Measurements from ENCODE around the gene TSEN15. TPM values are rescaled to one million over a fixed set of nuclear protein-coding genes. Genes with fewer than 3 reads are reported as not detected.
"Not testable (repeated sequence)": the region's sequence is repeated elsewhere in the genome, so short reads cannot be mapped to it uniquely, and the experiment has no call there.

Gene TSEN15
- total RNA-seq, 1 donor from 2014 or later = 24.5 TPM

GRCh38 chr1:184044603-184045376 is 6.7 kb upstream of the TSEN15 start:
- Mint-ChIP-seq H3K27ac (no peak overlapping the region), H3K27me3 (peaks cover 25% of the 10 kb centered on the region), H3K9me3 (no peaks in the 10 kb centered on the region), H3K36me3 (no peaks in the 10 kb centered on the region), H3K4me1 (ENCODE audit: unreplicated experiment) (no peaks in the 10 kb centered on the region), H3K4me3 (no peak overlapping the region)
- no peak for DNase-seq (ENCODE audit: extremely low spot score, unreplicated experiment)
- no peak for TF ChIP-seq CTCF (conservative IDR thresholded peaks at IDR 0.05)

GRCh38 chr1:184047541-184047940 is 4.0 kb upstream of the TSEN15 start:
- not testable (repeated sequence) for DNase-seq (ENCODE audit: extremely low spot score, unreplicated experiment); H3K27ac Mint-ChIP-seq; H3K9me3 Mint-ChIP-seq; H3K36me3 Mint-ChIP-seq; H3K4me3 Mint-ChIP-seq
- Mint-ChIP-seq H3K27me3 (peaks cover 11% of the 10 kb centered on the region), H3K4me1 (ENCODE audit: unreplicated experiment) (peaks cover 15% of the 10 kb centered on the region)

- Mint-ChIP-seq H3K27me3 (peaks cover 9% of the 10 kb centered on the region), H3K27ac (no peak overlapping the region), H3K36me3 (no peaks in the 10 kb centered on the region), H3K4me1 (ENCODE audit: unreplicated experiment) (peaks cover 16% of the 10 kb centered on the region), H3K4me3 (no peak overlapping the region), H3K9me3 (no peaks in the 10 kb centered on the region)
- no peak for TF ChIP-seq CTCF (conservative IDR thresholded peaks at IDR 0.05)
- no peak for DNase-seq (ENCODE audit: extremely low spot score, unreplicated experiment)
Measured at GRCh38 chr1:184048561-184049240, 2.8 kb upstream of the TSEN15 start.

GRCh38 chr1:184049291-184049690 is 2.2 kb upstream of the TSEN15 start:
- Mint-ChIP-seq H3K4me1 (ENCODE audit: unreplicated experiment) (peaks cover 16% of the 10 kb centered on the region), H3K9me3 (no peaks in the 10 kb centered on the region), H3K27ac (no peak overlapping the region), H3K4me3 (no peak overlapping the region), H3K36me3 (peaks cover 3% of the 10 kb centered on the region), H3K27me3 (peaks cover 9% of the 10 kb centered on the region)
- DNase-seq (ENCODE audit: extremely low spot score, unreplicated experiment) = no peak
- no peak for TF ChIP-seq CTCF (conservative IDR thresholded peaks at IDR 0.05)

GRCh38 chr1:184049836-184050468 is 1.6 kb upstream of the TSEN15 start:
- DNase-seq (ENCODE audit: extremely low spot score, unreplicated experiment) = no peak
- Mint-ChIP-seq H3K4me3 (peak overlapping the region; percentile 64), H3K27me3 (peaks cover 9% of the 10 kb centered on the region), H3K27ac (peak overlapping the region; percentile 97), H3K4me1 (ENCODE audit: unreplicated experiment) (peaks cover 16% of the 10 kb centered on the region), H3K36me3 (peaks cover 5% of the 10 kb centered on the region), H3K9me3 (no peaks in the 10 kb centered on the region)
- no peak for TF ChIP-seq CTCF (conservative IDR thresholded peaks at IDR 0.05)

GRCh38 chr1:184050636-184051035 is 894 bp upstream of the TSEN15 start:
- H3K27ac Mint-ChIP-seq = peak overlapping the region; percentile 97
- peaks cover 7% of the 10 kb centered on the region for H3K36me3 Mint-ChIP-seq
- peak overlapping the region; percentile 97 for H3K4me3 Mint-ChIP-seq
- no peaks in the 10 kb centered on the region for H3K9me3 Mint-ChIP-seq
- TF ChIP-seq CTCF (conservative IDR thresholded peaks at IDR 0.05) = no peak
- DNase-seq (ENCODE audit: extremely low spot score, unreplicated experiment) = no peak
- H3K4me1 Mint-ChIP-seq (ENCODE audit: unreplicated experiment) = peaks cover 16% of the 10 kb centered on the region
- peaks cover 9% of the 10 kb centered on the region for H3K27me3 Mint-ChIP-seq

Data from type B pancreatic cell (in vitro differentiated cells).